ENCODE measurements around the gene SEPTIN1. TPM values are rescaled to one million over a fixed set of nuclear protein-coding genes. Genes with fewer than 3 reads are reported as not detected.
A peak's percentile ranks its signal among the peaks of the same experiment; 100 is the strongest.

SEPTIN1 gene
- total and polyA plus RNA-seq, 2 of the 13 experiments (the other 11 are each of a cell fraction or from before 2014, with no cell fraction given), result 0.18 to 0.67 TPM

- TF ChIP-seq FUBP1 (CRISPR knock-in tag; IDR thresholded peaks at IDR 0.05; ENCODE audit: borderline replicate concordance) (no peak), NFAT5 (CRISPR knock-in tag; IDR thresholded peaks at IDR 0.05) (peak; percentile 27; the same call in 1 of the 2 replicates), ZHX1 (CRISPR knock-in tag; IDR thresholded peaks at IDR 0.05; ENCODE audit: low read depth) (peak; percentile 65), SAFB2 (CRISPR knock-in tag; IDR thresholded peaks at IDR 0.05; ENCODE audit: borderline replicate concordance, low read depth) (no peak; the same call in 1 of the 2 replicates), SP5 (CRISPR knock-in tag; IDR thresholded peaks at IDR 0.05; ENCODE audit: borderline replicate concordance, low read depth) (peak; percentile 80; the same call in 1 of the 2 replicates), TRIM24 (CRISPR knock-in tag; IDR thresholded peaks at IDR 0.05) (no peak), ZNF281 (CRISPR knock-in tag; IDR thresholded peaks at IDR 0.05; ENCODE audit: borderline replicate concordance) (no peak; the same call in 1 of the 2 replicates), ZFP36 (IDR thresholded peaks at IDR 0.05; ENCODE audit: borderline replicate concordance, low read depth, low read length, partially characterized antibody) (no peak), ZNF530 (CRISPR knock-in tag; IDR thresholded peaks at IDR 0.05; ENCODE audit: low read depth) (no peak), ZNF18 (CRISPR knock-in tag; IDR thresholded peaks at IDR 0.05; ENCODE audit: insufficient replicate concordance) (peak; percentile 68), NFE2L2 (IDR thresholded peaks at IDR 0.05; ENCODE audit: low read length) (no peak), RBFOX2 (IDR thresholded peaks at IDR 0.05; ENCODE audit: low read depth, low read length) (peak; percentile 97)
Measured at GRCh38 chr16:30407102-30407803, 24.9 kb upstream of the SEPTIN1 start, which contains the start of gene ZNF771 (continued).
